Gastroesophageal sphincter (tissue), 4 donors: Measurements from ENCODE around the gene GAST. TPM values are rescaled to one million over a fixed set of nuclear protein-coding genes. Genes with fewer than 3 reads are reported as not detected.

ENCODE experiments used
- ATAC-seq: fragments of 150-250 bp; one replicate; pipeline ENCODE4 v1.9.1; 2016; ENCODE audit warnings: mild to moderate bottlenecking, moderate library complexity
- H3K27ac ChIP-seq, 4 donors: fragments of 200-600 bp; sonication (generic) in 3 of 4; 1 replicate in 3 of 4; 2 replicates in 1 of 4; pipeline ENCODE4 v1.5.1; 2016 to 2019
- H3K27me3 ChIP-seq: fragments of 200-600 bp; sonication (generic); one replicate; pipeline ENCODE4 v1.5.1; 2019
- H3K36me3 ChIP-seq, 2 donors: fragments of 200-600 bp; sonication (generic); one replicate each; pipeline ENCODE4 v1.5.1; 2019; ENCODE audit warnings: control low read depth in 1 of 2
- H3K4me1 ChIP-seq, 3 donors: fragments of 200-600 bp; sonication (generic); 1 replicate in 2 of 3; 2 replicates in 1 of 3; pipeline ENCODE4 v1.5.1; 2016 to 2019; ENCODE audit warnings: control low read depth in 2 of 3
- H3K4me3 ChIP-seq, 2 donors: fragments of 200-600 bp; sonication (generic); one replicate each; pipeline ENCODE4 v1.5.1; 2019; ENCODE audit warnings: mild to moderate bottlenecking in 1 of 2, moderate library complexity in 1 of 2
- H3K9me3 ChIP-seq, 3 donors: fragments of 200-600 bp; sonication (generic); one replicate each; pipeline ENCODE4 v1.5.1; 2017 to 2019; ENCODE audit warnings: control low read depth in 2 of 3
- CTCF ChIP-seq, 4 experiments: fragments of 200-600 bp in 2 of 4; fragments of 450-650 bp in 2 of 4; sonication (generic) in 1 of 4; IDR thresholded peaks; one replicate each; pipeline ENCODE4 v1.5.1; 2017 to 2019; ENCODE audit warnings: antibody characterized with exemption in 4 of 4, mild to moderate bottlenecking in 2 of 4, moderate library complexity in 2 of 4
- EP300 ChIP-seq: sonication (generic); formaldehyde crosslinking; IDR thresholded peaks from one replicate; pipeline ENCODE4 v1.6.1; 2017; ENCODE audit warnings: antibody characterized with exemption, mild to moderate bottlenecking
- POLR2A ChIP-seq, 2 donors: fragments of 450-650 bp; IDR thresholded peaks; one replicate each; pipeline ENCODE4 v1.6.1; 2017; ENCODE audit warnings: antibody characterized with exemption in 2 of 2, mild to moderate bottlenecking in 2 of 2, moderate library complexity in 1 of 2
- POLR2AphosphoS5 ChIP-seq: sonication (generic); formaldehyde crosslinking; IDR thresholded peaks from one replicate; pipeline ENCODE4 v1.6.1; 2017; ENCODE audit warnings: antibody characterized with exemption
- WGBS, 2 donors: methylation state at CpG; one replicate each; pipeline ENCODE4 v1.1.5; 2018; ENCODE audit warnings: low coverage in 1 of 2; 5-methylcytosine and 5-hydroxymethylcytosine counted together
- total RNA-seq, 4 donors: library from RNA; depleted of rRNA; stranded (reverse); fragments of >200 nt; gene quantifications; one replicate each; pipeline ENCODE4 v1.1.0, GENCODE V29; 2016

Gene GAST
- total RNA-seq, 4 donors from 2014 or later = not detected

GRCh38 chr17:41679740-41680425 is 32.2 kb upstream of the GAST start:
- no peak for TF ChIP-seq CTCF (IDR thresholded peaks at IDR 0.05)
- H3K27ac ChIP-seq = peak overlapping the region in 2 of 4 donors; percentile 53 to 63
- WGBS, 2 donors = 50 to 70% methylated on average over 2 to 5 of the region's 5 CpGs
- no peaks in the 10 kb centered on the region for H3K36me3 ChIP-seq
- peaks cover 14% of the 10 kb centered on the region for H3K27me3 ChIP-seq
- ATAC-seq = no peak
- H3K9me3 ChIP-seq = no peaks in the 10 kb centered on the region
- no peak overlapping the region for H3K4me3 ChIP-seq
- H3K4me1 ChIP-seq = no peaks in the 10 kb centered on the region

GRCh38 chr17:41680426-41681040 is 31.6 kb upstream of the GAST start:
- H3K27ac ChIP-seq = no peak overlapping the region
- H3K4me3 ChIP-seq = no peak overlapping the region
- no peaks in the 10 kb centered on the region for H3K36me3 ChIP-seq
- WGBS, 2 donors = 74 to 78% methylated on average over 7 to 10 of the region's 10 CpGs
- H3K9me3 ChIP-seq = no peaks in the 10 kb centered on the region
- peaks cover 14% of the 10 kb centered on the region for H3K27me3 ChIP-seq
- no peaks in the 10 kb centered on the region for H3K4me1 ChIP-seq
- no peak for TF ChIP-seq POLR2A (IDR thresholded peaks at IDR 0.05)
- ATAC-seq = no peak

GRCh38 chr17:41681776-41682175 is 30.4 kb upstream of the GAST start:
- no peak for ATAC-seq
- H3K27ac ChIP-seq = no peak overlapping the region
- WGBS, 2 donors = 81% methylated on average over 3 of the region's 3 CpGs; no CpG with 5 or more reads in 1 of the 2 donors

GRCh38 chr17:41682631-41683030 is 29.5 kb upstream of the GAST start:
- TF ChIP-seq CTCF (IDR thresholded peaks at IDR 0.05) (no peak), POLR2AphosphoS5 (no peak), EP300 (no peak), POLR2A (IDR thresholded peaks at IDR 0.05) (no peak)
- Histone ChIP-seq H3K9me3 (no peaks in the 10 kb centered on the region), H3K36me3 (no peaks in the 10 kb centered on the region), H3K4me1 (peaks cover 0 to 1% (median under 1%) of the 10 kb centered on the region in 3 donors), H3K4me3 (no peak overlapping the region), H3K27me3 (peaks cover 6% of the 10 kb centered on the region), H3K27ac (no peak overlapping the region)
- no peak for ATAC-seq
- 52 to 60% methylated on average over 2 to 3 of the region's 5 CpGs for WGBS, 2 donors

More at GRCh38 chr17:41681776-41682175, 30.4 kb upstream of the GAST start:
- Histone ChIP-seq H3K4me3 (no peak overlapping the region), H3K27me3 (peaks cover 7% of the 10 kb centered on the region), H3K4me1 (no peaks in the 10 kb centered on the region), H3K36me3 (no peaks in the 10 kb centered on the region), H3K9me3 (no peaks in the 10 kb centered on the region)
- TF ChIP-seq CTCF (IDR thresholded peaks at IDR 0.05) (no peak), POLR2A (IDR thresholded peaks at IDR 0.05) (no peak), EP300 (no peak), POLR2AphosphoS5 (no peak)

GRCh38 chr17:41683441-41684007 is 28.6 kb upstream of the GAST start:
- WGBS, 2 donors = 83% methylated on average over 3 of the region's 8 CpGs; no CpG with 5 or more reads in 1 of the 2 donors
- ATAC-seq = no peak
- H3K27ac ChIP-seq = no peak overlapping the region

More at GRCh38 chr17:41683441-41684007, 28.6 kb upstream of the GAST start:
- Histone ChIP-seq H3K4me3 (no peak overlapping the region), H3K27me3 (peaks cover 4% of the 10 kb centered on the region), H3K4me1 (peaks cover 0 to 7% (median 3%) of the 10 kb centered on the region in 3 donors), H3K36me3 (no peaks in the 10 kb centered on the region), H3K9me3 (no peaks in the 10 kb centered on the region)
- TF ChIP-seq EP300 (no peak), POLR2A (IDR thresholded peaks at IDR 0.05) (no peak), POLR2AphosphoS5 (no peak), CTCF (IDR thresholded peaks at IDR 0.05) (no peak)
